ENCODE results near the gene POLRMT.
A peak's percentile ranks its signal among the peaks of the same experiment; 100 is the strongest.

Gene POLRMT

GRCh38 chr19:574658-575526 is 58.4 kb downstream of the POLRMT start (continued):
- no peak for TF ChIP-seq ZNF148 (tag by site-specific recombination; IDR thresholded peaks at IDR 0.05; ENCODE audit: borderline replicate concordance)
- peak; percentile 50; the same call in 1 of the 2 replicates for TF ChIP-seq ZFHX2 (tag by site-specific recombination; conservative IDR thresholded peaks at IDR 0.05)
- TF ChIP-seq ZBTB49 (tag by site-specific recombination; IDR thresholded peaks at IDR 0.05; ENCODE audit: low read depth): no peak
- no peak for TF ChIP-seq ATF2 (tag by site-specific recombination; IDR thresholded peaks at IDR 0.05; ENCODE audit: low read depth)
- no peak for TF ChIP-seq ZNF596 (tag by site-specific recombination; IDR thresholded peaks at IDR 0.05)
- TF ChIP-seq ZNF626 (tag by site-specific recombination; IDR thresholded peaks at IDR 0.05): no peak

GRCh38 chr19:573519-573825 is 59.9 kb downstream of the POLRMT start:
- Histone ChIP-seq H3K27ac (ENCODE audit: extremely low read depth, low read depth, low read length) (peak overlapping the region; percentile 91), H3K36me3 (ENCODE audit: control insufficient read depth in 2 of 2, insufficient read depth in 1 of 2, low read length in 2 of 2) (peaks cover 0 to 23% of the 10 kb centered on the region in 2 experiments; a peak in 2 of 3 replicates)
- POLR2A ChIA-PET: interaction anchor here (0.6 to 0.7 kb wide), 2 partner anchors 290 to 350 kb away, joined by 4 read pairs; no protein-coding TSS in a partner anchor

GRCh38 chr19:572743-573518 is 60.4 kb downstream of the POLRMT start:
- Histone ChIP-seq H3K4me1 (ENCODE audit: control insufficient read depth, insufficient read depth, low read length) (peaks cover 7% of the 10 kb centered on the region), H3K27ac (ENCODE audit: extremely low read depth, low read depth, low read length) (peak overlapping the region; percentile 91), H3K36me3 (ENCODE audit: control insufficient read depth in 2 of 2, insufficient read depth in 1 of 2, low read length in 2 of 2) (peaks cover 0 to 18% of the 10 kb centered on the region in 2 experiments; a peak in 2 of 3 replicates), H3K9me3 (ENCODE audit: control insufficient read depth, insufficient read depth, low read depth, low read length) (no peaks in the 10 kb centered on the region), H3K4me3 (ENCODE audit: low read depth, low read length) (peak overlapping the region; percentile 92)
- POLR2A ChIA-PET: interaction anchor here (0.9 to 2.2 kb wide), 3 partner anchors 17 to 43 kb away, joined by 3 to 17 read pairs (median 4); partner anchors contain the start of gene CDC34
- CTCF ChIA-PET: interaction anchor here (0.5 to 0.9 kb wide), 2 partner anchors 62 to 211 kb away, joined by 3 to 4 read pairs; no protein-coding TSS in a partner anchor
- TF ChIP-seq ZBTB17 (tag by site-specific recombination; IDR thresholded peaks at IDR 0.05): no peak
- no peak for TF ChIP-seq ZNF341 (tag by site-specific recombination; IDR thresholded peaks at IDR 0.05; ENCODE audit: low read depth)
- TF ChIP-seq ZNF121 (tag by site-specific recombination; IDR thresholded peaks at IDR 0.05): no peak
- no peak for TF ChIP-seq ZNF214 (tag by site-specific recombination; IDR thresholded peaks at IDR 0.05; ENCODE audit: borderline replicate concordance)
- TF ChIP-seq ZNF555 (tag by site-specific recombination; conservative IDR thresholded peaks at IDR 0.05): no peak
- peak; percentile 34 for TF ChIP-seq ZBTB10 (tag by site-specific recombination; IDR thresholded peaks at IDR 0.05)
- no peak for TF ChIP-seq ZNF610 (tag by site-specific recombination; IDR thresholded peaks at IDR 0.05; ENCODE audit: borderline replicate concordance)
- TF ChIP-seq ZBTB44 (tag by site-specific recombination; IDR thresholded peaks at IDR 0.05): no peak
- no peak for TF ChIP-seq ZBTB26 (tag by site-specific recombination; optimal IDR thresholded peaks at IDR 0.05)
- no peak for TF ChIP-seq ZNF654 (tag by site-specific recombination; IDR thresholded peaks at IDR 0.05; ENCODE audit: low read depth)

More at GRCh38 chr19:573519-573825, 59.9 kb downstream of the POLRMT start:
- Histone ChIP-seq H3K4me3 (ENCODE audit: low read depth, low read length) (peak overlapping the region; percentile 92), H3K9me3 (ENCODE audit: control insufficient read depth, insufficient read depth, low read depth, low read length) (no peaks in the 10 kb centered on the region), H3K4me1 (ENCODE audit: control insufficient read depth, insufficient read depth, low read length) (peaks cover 7% of the 10 kb centered on the region)
- CTCF ChIA-PET: no interaction called here
- TF ChIP-seq ZBTB8A (tag by site-specific recombination; IDR thresholded peaks at IDR 0.05) (peak; percentile 1; the same call in 1 of the 2 replicates), ZNF157 (tag by site-specific recombination; IDR thresholded peaks at IDR 0.05) (no peak)
